Neural cell (in vitro differentiated cells): ENCODE measurements around the gene KEL.

Experiments used
- EP300 ChIP-seq: fragments of 450-650 bp; conservative IDR thresholded peaks from 2 replicates; pipeline ENCODE4 v1.6.1; 2014; ENCODE audit warnings: antibody characterized with exemption, mild to moderate bottlenecking, moderate library complexity; ENCODE audit not compliant: poor library complexity, severe bottlenecking
- EZH2 ChIP-seq: fragments of 200-600, 300-800 bp; shearing (Covaris generic), sonication (generic); IDR thresholded peaks from 2 replicates; pipeline ENCODE4 v1.6.1; 2014; ENCODE audit warnings: antibody characterized with exemption, low read length, borderline replicate concordance, mild to moderate bottlenecking; ENCODE audit not compliant: insufficient read depth, poor library complexity, severe bottlenecking
- MXI1 ChIP-seq: fragments of 450-650 bp; conservative IDR thresholded peaks from 2 replicates; pipeline ENCODE4 v1.6.1; 2014; ENCODE audit warnings: antibody characterized with exemption, mild to moderate bottlenecking; ENCODE audit not compliant: poor library complexity, severe bottlenecking
- POLR2AphosphoS5 ChIP-seq: IDR thresholded peaks from 2 replicates; pipeline ENCODE4 v1.6.1; 2012
- RAD21 ChIP-seq: fragments of 450-650 bp; conservative IDR thresholded peaks from 2 replicates; pipeline ENCODE4 v1.6.1; 2014; ENCODE audit warnings: antibody characterized with exemption, mild to moderate bottlenecking, moderate library complexity
- SMC3 ChIP-seq: fragments of 450-650 bp; conservative IDR thresholded peaks from 2 replicates; pipeline ENCODE4 v1.6.1; 2014; ENCODE audit warnings: antibody characterized with exemption, mild to moderate bottlenecking, moderate library complexity; ENCODE audit not compliant: poor library complexity
- TAF1 ChIP-seq: IDR thresholded peaks from 2 replicates; pipeline ENCODE4 v1.6.1; 2012; ENCODE audit warnings: low read depth
- TF ChIP-seq, protein P1 (sequence below): fragments of 450-650 bp; IDR thresholded peaks from 2 replicates; pipeline ENCODE4 v1.5.1; 2014; ENCODE audit warnings: antibody characterized with exemption, mild to moderate bottlenecking, moderate library complexity; ENCODE audit not compliant: poor library complexity, severe bottlenecking
- TF ChIP-seq, protein P2 (sequence below): IDR thresholded peaks from 2 replicates; pipeline ENCODE4 v1.6.1; 2012; ENCODE audit warnings: borderline replicate concordance

DNA sequence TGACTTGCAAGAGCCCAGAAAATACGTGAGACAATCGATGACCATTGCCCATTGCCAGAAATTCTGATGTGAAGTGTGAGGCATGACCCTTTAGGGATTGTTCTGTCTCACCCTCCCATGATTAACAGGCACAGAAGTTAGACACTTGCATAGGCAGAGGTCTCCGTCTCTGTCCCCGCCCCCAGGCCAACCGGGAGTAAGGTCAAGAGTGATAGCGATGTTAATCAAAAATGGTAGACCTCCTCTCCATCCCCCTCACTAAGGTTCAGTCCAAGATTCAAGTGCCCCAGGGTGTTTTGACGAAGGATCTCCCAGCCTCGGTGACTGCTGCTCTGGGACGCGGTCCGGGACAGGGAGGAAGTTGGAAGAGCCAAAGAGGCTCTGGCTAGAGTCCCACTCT, 53.9 kb downstream of the KEL start:
- TF ChIP-seq, protein P1, sequence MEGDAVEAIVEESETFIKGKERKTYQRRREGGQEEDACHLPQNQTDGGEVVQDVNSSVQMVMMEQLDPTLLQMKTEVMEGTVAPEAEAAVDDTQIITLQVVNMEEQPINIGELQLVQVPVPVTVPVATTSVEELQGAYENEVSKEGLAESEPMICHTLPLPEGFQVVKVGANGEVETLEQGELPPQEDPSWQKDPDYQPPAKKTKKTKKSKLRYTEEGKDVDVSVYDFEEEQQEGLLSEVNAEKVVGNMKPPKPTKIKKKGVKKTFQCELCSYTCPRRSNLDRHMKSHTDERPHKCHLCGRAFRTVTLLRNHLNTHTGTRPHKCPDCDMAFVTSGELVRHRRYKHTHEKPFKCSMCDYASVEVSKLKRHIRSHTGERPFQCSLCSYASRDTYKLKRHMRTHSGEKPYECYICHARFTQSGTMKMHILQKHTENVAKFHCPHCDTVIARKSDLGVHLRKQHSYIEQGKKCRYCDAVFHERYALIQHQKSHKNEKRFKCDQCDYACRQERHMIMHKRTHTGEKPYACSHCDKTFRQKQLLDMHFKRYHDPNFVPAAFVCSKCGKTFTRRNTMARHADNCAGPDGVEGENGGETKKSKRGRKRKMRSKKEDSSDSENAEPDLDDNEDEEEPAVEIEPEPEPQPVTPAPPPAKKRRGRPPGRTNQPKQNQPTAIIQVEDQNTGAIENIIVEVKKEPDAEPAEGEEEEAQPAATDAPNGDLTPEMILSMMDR, result no peak
- TF ChIP-seq EZH2 (no peak), SMC3 (no peak), EP300 (no peak), RAD21 (no peak), TAF1 (no peak), POLR2AphosphoS5 (no peak), MXI1 (no peak)
- TF ChIP-seq, protein P2, sequence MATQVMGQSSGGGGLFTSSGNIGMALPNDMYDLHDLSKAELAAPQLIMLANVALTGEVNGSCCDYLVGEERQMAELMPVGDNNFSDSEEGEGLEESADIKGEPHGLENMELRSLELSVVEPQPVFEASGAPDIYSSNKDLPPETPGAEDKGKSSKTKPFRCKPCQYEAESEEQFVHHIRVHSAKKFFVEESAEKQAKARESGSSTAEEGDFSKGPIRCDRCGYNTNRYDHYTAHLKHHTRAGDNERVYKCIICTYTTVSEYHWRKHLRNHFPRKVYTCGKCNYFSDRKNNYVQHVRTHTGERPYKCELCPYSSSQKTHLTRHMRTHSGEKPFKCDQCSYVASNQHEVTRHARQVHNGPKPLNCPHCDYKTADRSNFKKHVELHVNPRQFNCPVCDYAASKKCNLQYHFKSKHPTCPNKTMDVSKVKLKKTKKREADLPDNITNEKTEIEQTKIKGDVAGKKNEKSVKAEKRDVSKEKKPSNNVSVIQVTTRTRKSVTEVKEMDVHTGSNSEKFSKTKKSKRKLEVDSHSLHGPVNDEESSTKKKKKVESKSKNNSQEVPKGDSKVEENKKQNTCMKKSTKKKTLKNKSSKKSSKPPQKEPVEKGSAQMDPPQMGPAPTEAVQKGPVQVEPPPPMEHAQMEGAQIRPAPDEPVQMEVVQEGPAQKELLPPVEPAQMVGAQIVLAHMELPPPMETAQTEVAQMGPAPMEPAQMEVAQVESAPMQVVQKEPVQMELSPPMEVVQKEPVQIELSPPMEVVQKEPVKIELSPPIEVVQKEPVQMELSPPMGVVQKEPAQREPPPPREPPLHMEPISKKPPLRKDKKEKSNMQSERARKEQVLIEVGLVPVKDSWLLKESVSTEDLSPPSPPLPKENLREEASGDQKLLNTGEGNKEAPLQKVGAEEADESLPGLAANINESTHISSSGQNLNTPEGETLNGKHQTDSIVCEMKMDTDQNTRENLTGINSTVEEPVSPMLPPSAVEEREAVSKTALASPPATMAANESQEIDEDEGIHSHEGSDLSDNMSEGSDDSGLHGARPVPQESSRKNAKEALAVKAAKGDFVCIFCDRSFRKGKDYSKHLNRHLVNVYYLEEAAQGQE, result no peak
